Panc1 (cell line): ENCODE measurements around the gene TCP10L. TPM values are rescaled to one million over a fixed set of nuclear protein-coding genes. Genes with fewer than 3 reads are reported as not detected.

Experiments
- ATAC-seq: fragments of 200-7000 bp; cut with Tn5 transposase; 2 replicates; pipeline ENCODE4 v1.9.1; 2020; ENCODE audit warnings: mild to moderate bottlenecking, moderate library complexity
- BruUV-seq: library from RNA; stranded (reverse); fragments of 400-500 nt; replicated peaks from 2 replicates; lab custom pipeline; 2021; lab: Mats Ljungman, UMichigan
- CTCF ChIA-PET: fragments of 300-600 bp; sonication (Branson Sonifier 250); formaldehyde crosslinking; loops from one replicate; lab custom pipeline; 2022; ENCODE audit warnings: antibody characterized with exemption; lab: Charles Lee
- POLR2A ChIA-PET: fragments of 300-600 bp; sonication (Branson Sonifier 250); formaldehyde crosslinking; loops from one replicate; lab custom pipeline; 2022; ENCODE audit warnings: antibody characterized with exemption; lab: Charles Lee
- DNase-seq: peaks from one replicate; pipeline ENCODE4 v3.0.0-alpha.2; 2010; ENCODE audit warnings: low read depth, low spot score
- H3K27ac ChIP-seq: 2 replicates; pipeline ENCODE4 v1.5.1; 2011; ENCODE audit warnings: mild to moderate bottlenecking, low read length, inconsistent platforms
- H3K27me3 ChIP-seq: fragments of 200-500 bp; sonication (Bioruptor generic); 2 replicates; pipeline ENCODE4 v1.6.0; 2014; ENCODE audit warnings: low read length, inconsistent platforms; ENCODE audit not compliant: control insufficient read depth, insufficient read depth
- H3K36me3 ChIP-seq: fragments of 200-500 bp; sonication (Bioruptor generic); 2 replicates; pipeline ENCODE4 v1.5.1; 2014; ENCODE audit warnings: inconsistent platforms, mild to moderate bottlenecking, low read length, moderate library complexity; ENCODE audit not compliant: control insufficient read depth, insufficient read depth
- H3K4me1 ChIP-seq: 2 replicates; pipeline ENCODE4 v1.5.1; 2011; ENCODE audit warnings: inconsistent platforms, mild to moderate bottlenecking, low read length, moderate library complexity; ENCODE audit not compliant: control insufficient read depth, insufficient read depth
- H3K4me3 ChIP-seq, 2 experiments: 2 replicates each; pipeline ENCODE4 v1.5.1; 2011 to 2012; ENCODE audit warnings: low read depth in 2 of 2, low read length in 2 of 2, mild to moderate bottlenecking in 2 of 2, inconsistent platforms in 1 of 2, moderate library complexity in 1 of 2
- H3K9me3 ChIP-seq: fragments of 200-500 bp; sonication (Bioruptor generic); 2 replicates; pipeline ENCODE4 v1.5.1; 2014; ENCODE audit warnings: low read depth, mild to moderate bottlenecking, inconsistent platforms, low read length, moderate library complexity; ENCODE audit not compliant: control insufficient read depth, insufficient read depth
- CTCF ChIP-seq: fragments of 450-650 bp; IDR thresholded peaks from 2 replicates; pipeline ENCODE4 v1.5.1; 2017; ENCODE audit warnings: mild to moderate bottlenecking
- POLR2AphosphoS5 ChIP-seq: IDR thresholded peaks from 2 replicates; pipeline ENCODE4 v1.6.1; 2012; ENCODE audit warnings: mild to moderate bottlenecking, low read depth, low read length, moderate library complexity
- REST ChIP-seq, 2 experiments: IDR thresholded peaks; 2 replicates each; pipeline ENCODE4 v1.6.1; 2011 to 2012; ENCODE audit warnings: low read depth in 2 of 2, control low read depth in 1 of 2, low read length in 1 of 2, mild to moderate bottlenecking in 1 of 2, moderate library complexity in 1 of 2; ENCODE audit not compliant: insufficient read depth in 1 of 2
- SIN3A ChIP-seq: IDR thresholded peaks from 2 replicates; pipeline ENCODE4 v1.6.1; 2012; ENCODE audit warnings: low read depth, mild to moderate bottlenecking, low read length, moderate library complexity, borderline replicate concordance; ENCODE audit not compliant: insufficient read depth
- TCF7L2 ChIP-seq: IDR thresholded peaks from 2 replicates; pipeline ENCODE4 v1.6.1; 2011; ENCODE audit warnings: mild to moderate bottlenecking, low read depth, low read length, inconsistent platforms
- in situ Hi-C: cut with HindIII; loops from 2 replicates; pipeline ENCODE4 v1.10.0; 2016; ENCODE audit warnings: low sequenced_read_pairs, low pct_unique_long_range_greater_than_20kb
- intact Hi-C: fragments of 100-400 bp; cut with micrococcal nuclease; formaldehyde crosslinking; loops from one replicate; pipeline ENCODE4 v1.10.0; 2022; ENCODE audit not compliant: unreplicated experiment
- total RNA-seq: library from RNA; stranded (reverse); gene quantifications from one replicate; pipeline ENCODE4 v1.2.1, GENCODE V29; 2021; ENCODE audit not compliant: unreplicated experiment

Gene TCP10L
- total RNA-seq, 1 experiment from 2014 or later, result 0.57 TPM

- in situ Hi-C loops, result no loop called here
- CTCF ChIA-PET, result no interaction called here
- TF ChIP-seq SIN3A (no peak), POLR2AphosphoS5 (no peak), TCF7L2 (no peak), REST (IDR thresholded peaks at IDR 0.05; ENCODE audit: insufficient read depth in 1 of 2, low read depth in 2 of 2, low read length in 1 of 2) (no peak), CTCF (no peak)
- Histone ChIP-seq H3K4me3 (no peak overlapping the region), H3K27me3 (no peaks in the 10 kb centered on the region), H3K4me1 (0 out of 2 replicates have a peak, but pooled peaks cover 2% of the 10 kb centered on the region), H3K36me3 (no peaks in the 10 kb centered on the region), H3K27ac (no peak overlapping the region), H3K9me3 (no peaks in the 10 kb centered on the region)
- no peak for DNase-seq
- intact Hi-C loops, result no loop called here
- POLR2A ChIA-PET, result no interaction called here
- ATAC-seq, result no peak
- no TSS peak for BruUV-seq
Observed at GRCh38 chr21:32567626-32568025, 17.7 kb downstream of the TCP10L start.

GRCh38 chr21:32566741-32567389, 18.5 kb downstream of the TCP10L start:
- H3K36me3 ChIP-seq, result no peaks in the 10 kb centered on the region
- TF ChIP-seq TCF7L2 (no peak), POLR2AphosphoS5 (no peak), CTCF (no peak), REST (IDR thresholded peaks at IDR 0.05; ENCODE audit: insufficient read depth in 1 of 2, low read depth in 2 of 2, low read length in 1 of 2) (no peak), SIN3A (no peak)
- no peak for ATAC-seq
- ChIA-PET POLR2A (no interaction called here), CTCF (no interaction called here)
- BruUV-seq, result no TSS peak
- in situ Hi-C loops (no loop called here), intact Hi-C loops (no loop called here)
- no peak overlapping the region for H3K27ac ChIP-seq
- H3K4me1 ChIP-seq, result 0 out of 2 replicates have a peak, but pooled peaks cover 2% of the 10 kb centered on the region
- H3K27me3 ChIP-seq, result no peaks in the 10 kb centered on the region
- H3K4me3 ChIP-seq, result no peak overlapping the region
- DNase-seq, result no peak
- H3K9me3 ChIP-seq, result no peaks in the 10 kb centered on the region
